Measurements from ENCODE around the gene FAM241A. TPM values are rescaled to one million over a fixed set of nuclear protein-coding genes. Genes with fewer than 3 reads are reported as not detected.

The FAM241A gene
- total and polyA plus RNA-seq, 9 of the 15 experiments (the other 6 are each of a cell fraction or from before 2014, with no cell fraction given): 2.3 to 8.5 (median 5.3) TPM

DNA sequence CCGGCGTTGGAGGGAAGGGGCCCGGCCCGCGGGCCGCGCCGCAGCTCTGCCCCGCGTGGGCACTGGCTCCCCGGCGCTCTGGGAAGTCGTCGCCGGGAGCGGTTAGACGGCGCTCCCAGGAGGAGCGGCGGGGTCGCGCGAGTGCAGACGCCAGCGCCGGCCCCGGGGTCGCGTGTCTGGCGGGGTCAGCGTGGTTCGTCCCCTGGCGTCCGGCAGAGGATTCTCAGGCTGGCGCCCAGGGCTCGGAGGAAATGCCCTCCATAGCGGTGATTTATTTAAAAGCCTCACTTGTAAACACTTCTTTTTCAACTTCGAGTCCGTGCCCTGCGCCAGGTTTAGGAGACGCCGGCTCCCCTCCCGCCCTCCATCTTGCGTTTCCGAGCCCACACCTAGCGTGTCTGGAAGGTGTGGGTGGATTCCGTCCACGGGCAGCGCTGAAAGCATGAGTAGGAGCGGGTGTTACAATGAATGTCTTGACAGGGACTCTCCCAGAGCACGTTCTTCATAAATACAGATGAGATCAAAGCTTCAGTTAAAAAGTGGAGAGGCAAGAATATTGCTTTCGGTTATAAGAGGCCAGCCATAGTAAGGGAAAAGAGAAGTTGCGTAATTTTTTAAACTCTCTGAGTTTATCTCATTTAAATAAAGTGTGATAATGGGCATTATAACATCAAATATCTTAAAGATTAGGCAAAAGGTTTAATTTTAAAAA lies 692 bp downstream of the FAM241A start (continued):
- TF ChIP-seq, protein P1, sequence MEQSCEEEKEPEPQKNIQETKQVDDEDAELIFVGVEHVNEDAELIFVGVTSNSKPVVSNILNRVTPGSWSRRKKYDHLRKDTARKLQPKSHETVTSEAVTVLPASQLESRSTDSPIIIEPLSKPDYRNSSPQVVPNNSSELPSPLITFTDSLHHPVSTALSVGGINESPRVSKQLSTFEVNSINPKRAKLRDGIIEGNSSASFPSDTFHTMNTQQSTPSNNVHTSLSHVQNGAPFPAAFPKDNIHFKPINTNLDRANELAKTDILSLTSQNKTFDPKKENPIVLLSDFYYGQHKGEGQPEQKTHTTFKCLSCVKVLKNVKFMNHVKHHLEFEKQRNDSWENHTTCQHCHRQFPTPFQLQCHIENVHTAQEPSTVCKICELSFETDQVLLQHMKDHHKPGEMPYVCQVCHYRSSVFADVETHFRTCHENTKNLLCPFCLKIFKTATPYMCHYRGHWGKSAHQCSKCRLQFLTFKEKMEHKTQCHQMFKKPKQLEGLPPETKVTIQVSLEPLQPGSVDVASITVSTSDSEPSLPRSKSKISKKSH (CRISPR knock-in tag; IDR thresholded peaks at IDR 0.05): no peak
- TF ChIP-seq STAG1 (CRISPR knock-in tag; IDR thresholded peaks at IDR 0.05; ENCODE audit: borderline replicate concordance): no peak
- TF ChIP-seq, protein P2, sequence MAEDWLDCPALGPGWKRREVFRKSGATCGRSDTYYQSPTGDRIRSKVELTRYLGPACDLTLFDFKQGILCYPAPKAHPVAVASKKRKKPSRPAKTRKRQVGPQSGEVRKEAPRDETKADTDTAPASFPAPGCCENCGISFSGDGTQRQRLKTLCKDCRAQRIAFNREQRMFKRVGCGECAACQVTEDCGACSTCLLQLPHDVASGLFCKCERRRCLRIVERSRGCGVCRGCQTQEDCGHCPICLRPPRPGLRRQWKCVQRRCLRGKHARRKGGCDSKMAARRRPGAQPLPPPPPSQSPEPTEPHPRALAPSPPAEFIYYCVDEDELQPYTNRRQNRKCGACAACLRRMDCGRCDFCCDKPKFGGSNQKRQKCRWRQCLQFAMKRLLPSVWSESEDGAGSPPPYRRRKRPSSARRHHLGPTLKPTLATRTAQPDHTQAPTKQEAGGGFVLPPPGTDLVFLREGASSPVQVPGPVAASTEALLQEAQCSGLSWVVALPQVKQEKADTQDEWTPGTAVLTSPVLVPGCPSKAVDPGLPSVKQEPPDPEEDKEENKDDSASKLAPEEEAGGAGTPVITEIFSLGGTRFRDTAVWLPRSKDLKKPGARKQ (CRISPR knock-in tag; IDR thresholded peaks at IDR 0.05): no peak

DNA sequence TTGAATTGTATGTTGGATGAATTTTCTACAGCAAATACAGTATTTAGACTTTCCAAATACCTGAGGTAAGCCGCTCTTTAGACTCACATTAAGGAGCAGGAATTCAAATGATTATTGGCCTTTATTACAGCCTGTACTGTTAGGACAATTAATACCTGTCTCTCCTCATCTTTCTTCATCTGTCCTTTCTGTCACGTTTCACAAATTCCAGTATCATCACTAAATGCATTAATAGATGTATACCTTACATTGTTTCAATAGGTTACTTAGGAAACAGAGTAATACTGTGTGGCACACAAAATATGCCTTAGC lies 1.2 kb downstream of the FAM241A start:
- Histone ChIP-seq H4K20me1 (replicated peaks; ENCODE audit: control insufficient read depth, insufficient read depth, low read length) (no peaks in the 10 kb centered on the region), H3K27me3 (ENCODE audit: control insufficient read depth in 2 of 2, insufficient read depth in 2 of 2, low read length in 2 of 2) (no peaks in the 10 kb centered on the region), H3K27ac (ENCODE audit: extremely low read depth, low read depth, low read length) (peak overlapping the region; percentile 79), H3K4me2 (ENCODE audit: insufficient read depth, low read length) (peak overlapping the region; percentile 93), H3K9me1 (ENCODE audit: control insufficient read depth, insufficient read depth, low read length) (no peaks in the 10 kb centered on the region), H3K4me1 (replicated peaks in 1 of 2; ENCODE audit: control insufficient read depth in 2 of 2, insufficient read depth in 2 of 2, low read length in 2 of 2) (peaks cover 10% of the 10 kb centered on the region in 2 experiments; a peak in 3 of 5 replicates), H3K9ac (ENCODE audit: insufficient read depth in 1 of 2, low read depth in 2 of 2, low read length in 2 of 2) (peak overlapping the region in 1 of 2 experiments; percentile 79; a peak in 3 of 4 replicates), H3K36me3 (ENCODE audit: control insufficient read depth, insufficient read depth, low read length) (peaks cover 6% of the 10 kb centered on the region; the same call in 1 of the 3 replicates), H3K79me2 (ENCODE audit: control insufficient read depth, insufficient read depth, low read length) (peaks cover 56% of the 10 kb centered on the region), H3K4me3 (peak overlapping the region; percentile 65), H3K9me3 (replicated peaks; ENCODE audit: control insufficient read depth, insufficient read depth, low read depth, low read length) (no peaks in the 10 kb centered on the region), H2AFZ (ENCODE audit: low read depth, low read length) (peak overlapping the region; percentile 84)
- POLR2A ChIA-PET: interaction anchor here (0.7 to 1.3 kb wide), 2 partner anchors 121 to 140 kb away, joined by 3 read pairs; no protein-coding TSS in a partner anchor
- 0% methylated on average over 2 of the region's 2 CpGs for WGBS (ENCODE audit: insufficient coverage, low coverage, missing lambda C conversion rate)
- CTCF ChIA-PET (ENCODE audit: low intra/inter-chr PET ratio): no interaction called here
- in situ Hi-C loops (cut with MboI): no loop called here
- TF ChIP-seq CEBPG (CRISPR knock-in tag; IDR thresholded peaks at IDR 0.05): no peak
- peak; percentile 30 to 50; a peak in 1 of 4 replicates for TF ChIP-seq CEBPG (tag; conservative IDR thresholded peaks at IDR 0.05 in 1 of 2, IDR thresholded peaks at IDR 0.05 in 1 of 2)
- TF ChIP-seq ZNF316 (IDR thresholded peaks at IDR 0.05): no peak
- no peak for TF ChIP-seq TAF9B (IDR thresholded peaks at IDR 0.05; ENCODE audit: partially characterized antibody)
- TF ChIP-seq, protein P3, sequence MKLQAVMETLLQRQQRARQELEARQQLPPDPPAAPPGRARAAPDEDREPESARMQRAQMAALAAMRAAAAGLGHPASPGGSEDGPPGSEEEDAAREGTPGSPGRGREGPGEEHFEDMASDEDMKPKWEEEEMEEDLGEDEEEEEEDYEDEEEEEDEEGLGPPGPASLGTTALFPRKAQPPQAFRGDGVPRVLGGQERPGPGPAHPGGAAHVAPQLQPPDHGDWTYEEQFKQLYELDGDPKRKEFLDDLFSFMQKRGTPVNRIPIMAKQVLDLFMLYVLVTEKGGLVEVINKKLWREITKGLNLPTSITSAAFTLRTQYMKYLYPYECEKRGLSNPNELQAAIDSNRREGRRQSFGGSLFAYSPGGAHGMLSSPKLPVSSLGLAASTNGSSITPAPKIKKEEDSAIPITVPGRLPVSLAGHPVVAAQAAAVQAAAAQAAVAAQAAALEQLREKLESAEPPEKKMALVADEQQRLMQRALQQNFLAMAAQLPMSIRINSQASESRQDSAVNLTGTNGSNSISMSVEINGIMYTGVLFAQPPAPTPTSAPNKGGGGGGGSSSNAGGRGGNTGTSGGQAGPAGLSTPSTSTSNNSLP (IDR thresholded peaks at IDR 0.05; ENCODE audit: borderline replicate concordance, low read depth, low read length): 0 out of 2 replicates have a peak, but pooled peaks have one; percentile 34
- TF ChIP-seq, protein P4, sequence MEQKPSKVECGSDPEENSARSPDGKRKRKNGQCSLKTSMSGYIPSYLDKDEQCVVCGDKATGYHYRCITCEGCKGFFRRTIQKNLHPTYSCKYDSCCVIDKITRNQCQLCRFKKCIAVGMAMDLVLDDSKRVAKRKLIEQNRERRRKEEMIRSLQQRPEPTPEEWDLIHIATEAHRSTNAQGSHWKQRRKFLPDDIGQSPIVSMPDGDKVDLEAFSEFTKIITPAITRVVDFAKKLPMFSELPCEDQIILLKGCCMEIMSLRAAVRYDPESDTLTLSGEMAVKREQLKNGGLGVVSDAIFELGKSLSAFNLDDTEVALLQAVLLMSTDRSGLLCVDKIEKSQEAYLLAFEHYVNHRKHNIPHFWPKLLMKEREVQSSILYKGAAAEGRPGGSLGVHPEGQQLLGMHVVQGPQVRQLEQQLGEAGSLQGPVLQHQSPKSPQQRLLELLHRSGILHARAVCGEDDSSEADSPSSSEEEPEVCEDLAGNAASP (IDR thresholded peaks at IDR 0.05): no peak
- TF ChIP-seq MEIS2 (IDR thresholded peaks at IDR 0.05; ENCODE audit: partially characterized antibody): peak; percentile 21
- TF ChIP-seq CEBPB (tag; IDR thresholded peaks at IDR 0.05): peak; percentile 74
- TF ChIP-seq KLF13 (tag; IDR thresholded peaks at IDR 0.05; ENCODE audit: borderline replicate concordance, low read depth): no peak
- TSS peak; percentile 48 for BruUV-seq (replicated peaks)
- FAIRE-seq (no peak), DNase-seq (ENCODE audit: extremely low read depth in 1 of 4, low spot score in 3 of 4) (no peak), ATAC-seq (no peak)
- intact Hi-C loops (cut with micrococcal nuclease): loop anchor here (1.0 to 2.0 kb wide), 2 partner anchors 24 to 84 kb away; partner anchors contain the start of gene AP1AR

Measured in K562 (cell line).